HepG2 (cell line): ENCODE data around the gene RBM44. TPM values are rescaled to one million over a fixed set of nuclear protein-coding genes. Genes with fewer than 3 reads are reported as not detected.

Experiments used
- ARNT2 ChIP-seq: sonication (generic); formaldehyde crosslinking; IDR thresholded peaks from 2 replicates; pipeline ENCODE4 v1.8.0; 2022; ENCODE audit warnings: mild to moderate bottlenecking, low read depth, missing genetic modification reagents, moderate library complexity
- CENPX ChIP-seq: sonication (generic); formaldehyde crosslinking; IDR thresholded peaks from 2 replicates; pipeline ENCODE4 v1.9.0; 2021; ENCODE audit warnings: mild to moderate bottlenecking, missing genetic modification reagents, moderate library complexity
- ERF ChIP-seq: IDR thresholded peaks from 2 replicates; pipeline ENCODE4 v1.6.1; 2018; ENCODE audit warnings: missing biosample characterization, missing genetic modification reagents
- FOXA1 ChIP-seq, 2 experiments: fragments of 450-650 bp in 1 of 2; sonication (generic) in 1 of 2; formaldehyde crosslinking in 1 of 2; IDR thresholded peaks; 2 replicates each; pipeline versions ENCODE4 v1.4.0 to v1.6.1; 2016 to 2020; ENCODE audit warnings: missing genetic modification reagents in 1 of 2
- HNRNPH1 ChIP-seq: fragments of 200-400 bp; formaldehyde crosslinking; optimal IDR thresholded peaks from 2 replicates; pipeline ENCODE3; 2017; ENCODE audit warnings: mild to moderate bottlenecking, low read depth, low read length
- MBNL3 ChIP-seq: fragments of 250-450 bp; sonication (Bioruptor Pico); conservative IDR thresholded peaks from 2 replicates; pipeline ENCODE4 v1.8.0; 2022; ENCODE audit warnings: mild to moderate bottlenecking, inconsistent platforms
- NCOR1 ChIP-seq: fragments of 200-600 bp; sonication (generic); IDR thresholded peaks from 2 replicates; pipeline ENCODE4 v1.7.0; 2017; ENCODE audit warnings: antibody characterized with exemption, low read length, borderline replicate concordance
- RARA ChIP-seq: IDR thresholded peaks from 2 replicates; pipeline ENCODE4 v1.6.1; 2016; ENCODE audit warnings: missing genetic modification reagents, missing compliant biosample characterization
- XRCC5 ChIP-seq: fragments of 200-400 bp; formaldehyde crosslinking; optimal IDR thresholded peaks from 2 replicates; pipeline ENCODE3; 2017; ENCODE audit warnings: mild to moderate bottlenecking, low read length
- ZFY ChIP-seq: sonication (generic); formaldehyde crosslinking; IDR thresholded peaks from 2 replicates; pipeline ENCODE4 v1.4.0; 2020; ENCODE audit warnings: missing genetic modification reagents
- ZMAT3 ChIP-seq: sonication (generic); formaldehyde crosslinking; conservative IDR thresholded peaks from 2 replicates; pipeline ENCODE4 v1.7.0; 2021; ENCODE audit warnings: missing genetic modification reagents
- ZNF337 ChIP-seq: sonication (generic); formaldehyde crosslinking; IDR thresholded peaks from 2 replicates; pipeline ENCODE4 v1.5.1; 2020; ENCODE audit warnings: missing genetic modification reagents, low read depth, mild to moderate bottlenecking, borderline replicate concordance
- ZNF577 ChIP-seq: sonication (generic); formaldehyde crosslinking; IDR thresholded peaks from 2 replicates; pipeline ENCODE4 v1.4.0; 2020; ENCODE audit warnings: mild to moderate bottlenecking, low read depth, missing genetic modification reagents, borderline replicate concordance
- ZNF7 ChIP-seq: IDR thresholded peaks from 2 replicates; pipeline ENCODE4 v1.6.1; 2016; ENCODE audit warnings: missing biosample characterization, missing genetic modification reagents
- polyA plus RNA-seq, 8 experiments: library from polyadenylated mRNA; depleted of rRNA in 3 of 8; stranded (reverse) in 7 of 8; unstranded in 1 of 8; fragments of >200 nt; fragmentation: Illumina TruSeq in 4 of 8; extraction: Trizol in 4 of 8; gene quantifications; 2 replicates each; pipeline versions ENCODE4 v1.2.1 to v1.2.3, GENCODE V29; 2011 to 2016; ENCODE audit warnings: low read depth in 4 of 8, missing spikeins in 1 of 8, mixed read lengths in 1 of 8; ENCODE audit not compliant: insufficient read depth in 1 of 8
- total RNA-seq, 5 experiments: library from RNA; depleted of rRNA; stranded (reverse); fragments of >200 nt; fragmentation: Illumina TruSeq; extraction: Trizol; gene quantifications; 2 replicates each; pipeline ENCODE4 v1.2.3, GENCODE V29; 2016; ENCODE audit warnings: low read depth in 1 of 5
- TF ChIP-seq, protein P1 (sequence below): IDR thresholded peaks from 2 replicates; pipeline ENCODE4 v1.4.0; 2020; ENCODE audit warnings: mild to moderate bottlenecking, missing genetic modification reagents
- TF ChIP-seq, protein P2 (sequence below): sonication (generic); formaldehyde crosslinking; IDR thresholded peaks from 2 replicates; pipeline ENCODE4 v1.5.1; 2020; ENCODE audit warnings: missing genetic modification reagents, mild to moderate bottlenecking, borderline replicate concordance
- TF ChIP-seq, protein P3 (sequence below): sonication (generic); formaldehyde crosslinking; IDR thresholded peaks from 2 replicates; pipeline ENCODE4 v1.4.0; 2020; ENCODE audit warnings: missing genetic modification reagents, borderline replicate concordance
- TF ChIP-seq, protein P4 (sequence below): sonication (generic); formaldehyde crosslinking; IDR thresholded peaks from 2 replicates; pipeline ENCODE4 v1.8.1; 2023; ENCODE audit warnings: mild to moderate bottlenecking, missing genetic modification reagents

Gene RBM44
- total and polyA plus RNA-seq, 2 of the 13 experiments (the other 11 are each of a cell fraction or from before 2014, with no cell fraction given) = 0.13 to 0.50 TPM

DNA sequence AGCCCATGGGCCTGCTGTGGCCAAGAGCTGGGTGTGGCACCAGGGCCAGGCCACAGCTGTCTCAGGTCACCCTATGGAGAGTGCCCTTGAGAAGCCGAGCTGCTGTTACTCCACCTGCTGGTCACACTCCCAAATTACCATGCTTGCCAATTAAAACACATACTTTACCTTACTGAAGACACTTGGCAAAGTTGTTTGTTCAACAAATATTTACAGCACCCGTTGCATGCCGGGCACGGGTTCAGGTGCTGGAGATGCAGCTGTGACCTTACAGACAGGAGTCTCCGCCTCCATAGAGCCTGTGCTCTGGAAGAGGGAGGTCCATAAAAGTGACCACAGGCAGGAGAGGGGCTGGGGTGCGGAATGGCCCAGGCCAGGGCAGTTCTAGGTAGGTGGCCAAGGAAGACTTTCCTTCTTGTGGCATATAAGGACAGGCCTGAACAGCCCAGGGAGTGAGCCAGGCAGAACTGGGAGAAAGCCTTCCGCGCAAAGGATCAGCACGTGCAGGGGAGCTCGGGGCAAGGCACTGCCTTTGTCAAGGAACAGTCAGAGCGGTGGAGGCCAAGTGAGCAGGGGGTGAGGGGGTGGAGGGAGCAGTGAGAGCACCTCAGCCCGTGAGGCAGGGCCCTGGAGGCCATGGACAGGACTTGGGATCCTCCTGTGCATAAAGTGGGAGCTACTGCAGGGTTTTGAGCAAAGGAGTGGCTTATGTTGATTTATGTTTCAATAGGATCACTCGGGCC is 23.6 kb upstream of the RBM44 start (continued):
- TF ChIP-seq, protein P1, sequence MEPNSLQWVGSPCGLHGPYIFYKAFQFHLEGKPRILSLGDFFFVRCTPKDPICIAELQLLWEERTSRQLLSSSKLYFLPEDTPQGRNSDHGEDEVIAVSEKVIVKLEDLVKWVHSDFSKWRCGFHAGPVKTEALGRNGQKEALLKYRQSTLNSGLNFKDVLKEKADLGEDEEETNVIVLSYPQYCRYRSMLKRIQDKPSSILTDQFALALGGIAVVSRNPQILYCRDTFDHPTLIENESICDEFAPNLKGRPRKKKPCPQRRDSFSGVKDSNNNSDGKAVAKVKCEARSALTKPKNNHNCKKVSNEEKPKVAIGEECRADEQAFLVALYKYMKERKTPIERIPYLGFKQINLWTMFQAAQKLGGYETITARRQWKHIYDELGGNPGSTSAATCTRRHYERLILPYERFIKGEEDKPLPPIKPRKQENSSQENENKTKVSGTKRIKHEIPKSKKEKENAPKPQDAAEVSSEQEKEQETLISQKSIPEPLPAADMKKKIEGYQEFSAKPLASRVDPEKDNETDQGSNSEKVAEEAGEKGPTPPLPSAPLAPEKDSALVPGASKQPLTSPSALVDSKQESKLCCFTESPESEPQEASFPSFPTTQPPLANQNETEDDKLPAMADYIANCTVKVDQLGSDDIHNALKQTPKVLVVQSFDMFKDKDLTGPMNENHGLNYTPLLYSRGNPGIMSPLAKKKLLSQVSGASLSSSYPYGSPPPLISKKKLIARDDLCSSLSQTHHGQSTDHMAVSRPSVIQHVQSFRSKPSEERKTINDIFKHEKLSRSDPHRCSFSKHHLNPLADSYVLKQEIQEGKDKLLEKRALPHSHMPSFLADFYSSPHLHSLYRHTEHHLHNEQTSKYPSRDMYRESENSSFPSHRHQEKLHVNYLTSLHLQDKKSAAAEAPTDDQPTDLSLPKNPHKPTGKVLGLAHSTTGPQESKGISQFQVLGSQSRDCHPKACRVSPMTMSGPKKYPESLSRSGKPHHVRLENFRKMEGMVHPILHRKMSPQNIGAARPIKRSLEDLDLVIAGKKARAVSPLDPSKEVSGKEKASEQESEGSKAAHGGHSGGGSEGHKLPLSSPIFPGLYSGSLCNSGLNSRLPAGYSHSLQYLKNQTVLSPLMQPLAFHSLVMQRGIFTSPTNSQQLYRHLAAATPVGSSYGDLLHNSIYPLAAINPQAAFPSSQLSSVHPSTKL (CRISPR knock-in tag) = peak; percentile 38; the same call in 1 of the 2 replicates
- TF ChIP-seq RARA (CRISPR knock-in tag) (0 out of 2 replicates have a peak, but pooled peaks have one; percentile 12), ARNT2 (CRISPR knock-in tag) (peak; percentile 50; the same call in 1 of the 2 replicates), MBNL3 (no peak), NCOR1 (no peak), ZNF7 (no peak), XRCC5 (peak; percentile 84), ZMAT3 (CRISPR knock-in tag) (no peak), FOXA1 (IDR thresholded peaks at IDR 0.05) (no peak), FOXA1 (CRISPR knock-in tag; IDR thresholded peaks at IDR 0.05) (peak; percentile 84), ERF (CRISPR knock-in tag) (no peak), ZNF577 (CRISPR knock-in tag) (no peak), CENPX (no peak), HNRNPH1 (no peak), ZNF337 (CRISPR knock-in tag) (peak; percentile 62; the same call in 1 of the 2 replicates), ZFY (CRISPR knock-in tag) (no peak)
- TF ChIP-seq, protein P2, sequence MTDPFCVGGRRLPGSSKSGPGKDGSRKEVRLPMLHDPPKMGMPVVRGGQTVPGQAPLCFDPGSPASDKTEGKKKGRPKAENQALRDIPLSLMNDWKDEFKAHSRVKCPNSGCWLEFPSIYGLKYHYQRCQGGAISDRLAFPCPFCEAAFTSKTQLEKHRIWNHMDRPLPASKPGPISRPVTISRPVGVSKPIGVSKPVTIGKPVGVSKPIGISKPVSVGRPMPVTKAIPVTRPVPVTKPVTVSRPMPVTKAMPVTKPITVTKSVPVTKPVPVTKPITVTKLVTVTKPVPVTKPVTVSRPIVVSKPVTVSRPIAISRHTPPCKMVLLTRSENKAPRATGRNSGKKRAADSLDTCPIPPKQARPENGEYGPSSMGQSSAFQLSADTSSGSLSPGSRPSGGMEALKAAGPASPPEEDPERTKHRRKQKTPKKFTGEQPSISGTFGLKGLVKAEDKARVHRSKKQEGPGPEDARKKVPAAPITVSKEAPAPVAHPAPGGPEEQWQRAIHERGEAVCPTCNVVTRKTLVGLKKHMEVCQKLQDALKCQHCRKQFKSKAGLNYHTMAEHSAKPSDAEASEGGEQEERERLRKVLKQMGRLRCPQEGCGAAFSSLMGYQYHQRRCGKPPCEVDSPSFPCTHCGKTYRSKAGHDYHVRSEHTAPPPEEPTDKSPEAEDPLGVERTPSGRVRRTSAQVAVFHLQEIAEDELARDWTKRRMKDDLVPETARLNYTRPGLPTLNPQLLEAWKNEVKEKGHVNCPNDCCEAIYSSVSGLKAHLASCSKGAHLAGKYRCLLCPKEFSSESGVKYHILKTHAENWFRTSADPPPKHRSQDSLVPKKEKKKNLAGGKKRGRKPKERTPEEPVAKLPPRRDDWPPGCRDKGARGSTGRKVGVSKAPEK (CRISPR knock-in tag) = peak; percentile 88; the same call in 1 of the 2 replicates
- TF ChIP-seq, protein P3, sequence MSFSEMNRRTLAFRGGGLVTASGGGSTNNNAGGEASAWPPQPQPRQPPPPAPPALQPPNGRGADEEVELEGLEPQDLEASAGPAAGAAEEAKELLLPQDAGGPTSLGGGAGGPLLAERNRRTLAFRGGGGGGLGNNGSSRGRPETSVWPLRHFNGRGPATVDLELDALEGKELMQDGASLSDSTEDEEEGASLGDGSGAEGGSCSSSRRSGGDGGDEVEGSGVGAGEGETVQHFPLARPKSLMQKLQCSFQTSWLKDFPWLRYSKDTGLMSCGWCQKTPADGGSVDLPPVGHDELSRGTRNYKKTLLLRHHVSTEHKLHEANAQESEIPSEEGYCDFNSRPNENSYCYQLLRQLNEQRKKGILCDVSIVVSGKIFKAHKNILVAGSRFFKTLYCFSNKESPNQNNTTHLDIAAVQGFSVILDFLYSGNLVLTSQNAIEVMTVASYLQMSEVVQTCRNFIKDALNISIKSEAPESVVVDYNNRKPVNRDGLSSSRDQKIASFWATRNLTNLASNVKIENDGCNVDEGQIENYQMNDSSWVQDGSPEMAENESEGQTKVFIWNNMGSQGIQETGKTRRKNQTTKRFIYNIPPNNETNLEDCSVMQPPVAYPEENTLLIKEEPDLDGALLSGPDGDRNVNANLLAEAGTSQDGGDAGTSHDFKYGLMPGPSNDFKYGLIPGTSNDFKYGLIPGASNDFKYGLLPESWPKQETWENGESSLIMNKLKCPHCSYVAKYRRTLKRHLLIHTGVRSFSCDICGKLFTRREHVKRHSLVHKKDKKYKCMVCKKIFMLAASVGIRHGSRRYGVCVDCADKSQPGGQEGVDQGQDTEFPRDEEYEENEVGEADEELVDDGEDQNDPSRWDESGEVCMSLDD (CRISPR knock-in tag) = no peak
- TF ChIP-seq, protein P4, sequence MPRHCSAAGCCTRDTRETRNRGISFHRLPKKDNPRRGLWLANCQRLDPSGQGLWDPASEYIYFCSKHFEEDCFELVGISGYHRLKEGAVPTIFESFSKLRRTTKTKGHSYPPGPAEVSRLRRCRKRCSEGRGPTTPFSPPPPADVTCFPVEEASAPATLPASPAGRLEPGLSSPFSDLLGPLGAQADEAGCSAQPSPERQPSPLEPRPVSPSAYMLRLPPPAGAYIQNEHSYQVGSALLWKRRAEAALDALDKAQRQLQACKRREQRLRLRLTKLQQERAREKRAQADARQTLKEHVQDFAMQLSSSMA (CRISPR knock-in tag) = no peak
